GM18951 (cell line): Measurements from ENCODE around the gene PRPSAP2.
"Not testable (repeated sequence)": the region's sequence is repeated elsewhere in the genome, so short reads cannot be mapped to it uniquely, and the experiment has no call there.

ENCODE experiments used
- POLR2A ChIP-seq: IDR thresholded peaks from 4 replicates; pipeline ENCODE4 v1.6.1; 2011; ENCODE audit warnings: mild to moderate bottlenecking; ENCODE audit not compliant: insufficient read length, insufficient read depth; ENCODE audit errors: extremely low read depth
- in situ Hi-C: fragments of 300-500 bp; cut with MboI; formaldehyde crosslinking; loops from one replicate; pipeline ENCODE4 v1.12.0; 2022; ENCODE audit warnings: low sequenced_read_pairs, mixed read lengths, inconsistent platforms; ENCODE audit not compliant: unreplicated experiment

PRPSAP2 gene, protein sequence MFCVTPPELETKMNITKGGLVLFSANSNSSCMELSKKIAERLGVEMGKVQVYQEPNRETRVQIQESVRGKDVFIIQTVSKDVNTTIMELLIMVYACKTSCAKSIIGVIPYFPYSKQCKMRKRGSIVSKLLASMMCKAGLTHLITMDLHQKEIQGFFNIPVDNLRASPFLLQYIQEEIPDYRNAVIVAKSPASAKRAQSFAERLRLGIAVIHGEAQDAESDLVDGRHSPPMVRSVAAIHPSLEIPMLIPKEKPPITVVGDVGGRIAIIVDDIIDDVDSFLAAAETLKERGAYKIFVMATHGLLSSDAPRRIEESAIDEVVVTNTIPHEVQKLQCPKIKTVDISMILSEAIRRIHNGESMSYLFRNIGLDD

DNA sequence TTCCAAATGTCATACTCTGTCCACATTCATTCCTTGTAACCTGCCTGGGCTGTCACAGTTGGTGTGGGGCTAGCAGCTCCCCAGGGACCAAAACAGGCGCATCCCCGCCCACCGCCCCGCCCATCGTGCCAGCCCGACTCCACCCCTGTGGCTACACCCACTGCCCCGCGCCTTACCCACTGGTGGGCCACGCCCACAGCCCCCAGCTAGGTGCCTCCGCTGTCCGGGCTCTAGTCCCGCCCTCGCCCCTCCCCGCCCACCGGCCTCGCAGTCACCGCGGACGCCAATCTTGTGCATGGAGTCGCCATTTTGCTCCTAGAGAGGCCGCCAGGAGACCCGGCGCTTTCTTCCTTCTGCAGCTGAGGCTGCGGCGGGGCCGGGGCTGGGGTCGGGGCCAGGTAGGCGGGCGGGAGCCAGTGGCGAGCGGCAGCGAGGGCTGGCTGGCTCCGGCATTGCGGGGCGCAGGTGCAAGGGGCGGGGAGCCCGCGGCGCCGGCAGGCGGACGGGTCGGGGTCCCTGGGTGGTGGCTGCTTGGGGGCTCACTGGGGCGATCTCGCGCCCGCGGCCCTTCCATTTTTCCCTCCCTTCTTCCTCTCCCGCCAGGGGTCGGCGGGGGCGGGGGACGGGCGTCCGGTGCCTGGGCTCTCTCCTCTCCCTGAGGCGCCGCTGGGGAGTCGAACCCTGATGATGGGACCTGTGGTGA, at the start of gene PRPSAP2:
TSS of gene PRPSAP2 (plus strand) at position 268 of the 703 bp plus-strand sequence. CDS start 7,703 bp downstream, outside the sequence.
- in situ Hi-C loops, result no loop called here
- peak; percentile 76 for TF ChIP-seq POLR2A

DNA sequence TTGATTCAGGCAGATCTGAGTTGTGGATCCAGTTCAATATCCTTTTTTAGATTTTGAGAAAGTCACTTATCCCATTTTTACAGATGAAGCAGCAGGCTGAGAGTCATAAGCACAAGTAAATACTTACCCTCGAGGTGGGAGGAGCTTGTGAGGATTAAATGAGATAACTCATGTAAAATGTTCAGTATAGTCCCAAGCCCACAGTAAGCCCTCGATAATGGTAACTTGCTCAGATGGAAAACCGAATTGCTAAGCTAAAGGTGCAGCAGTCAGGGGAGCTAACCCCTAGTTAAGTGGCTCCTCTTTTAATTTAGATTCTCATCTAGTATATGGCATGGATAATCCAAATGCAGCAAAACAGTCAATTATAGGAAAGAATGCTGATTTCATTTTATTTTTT, 42.0 kb upstream of the PRPSAP2 start:
- in situ Hi-C loops, result not testable (repeated sequence)

DNA sequence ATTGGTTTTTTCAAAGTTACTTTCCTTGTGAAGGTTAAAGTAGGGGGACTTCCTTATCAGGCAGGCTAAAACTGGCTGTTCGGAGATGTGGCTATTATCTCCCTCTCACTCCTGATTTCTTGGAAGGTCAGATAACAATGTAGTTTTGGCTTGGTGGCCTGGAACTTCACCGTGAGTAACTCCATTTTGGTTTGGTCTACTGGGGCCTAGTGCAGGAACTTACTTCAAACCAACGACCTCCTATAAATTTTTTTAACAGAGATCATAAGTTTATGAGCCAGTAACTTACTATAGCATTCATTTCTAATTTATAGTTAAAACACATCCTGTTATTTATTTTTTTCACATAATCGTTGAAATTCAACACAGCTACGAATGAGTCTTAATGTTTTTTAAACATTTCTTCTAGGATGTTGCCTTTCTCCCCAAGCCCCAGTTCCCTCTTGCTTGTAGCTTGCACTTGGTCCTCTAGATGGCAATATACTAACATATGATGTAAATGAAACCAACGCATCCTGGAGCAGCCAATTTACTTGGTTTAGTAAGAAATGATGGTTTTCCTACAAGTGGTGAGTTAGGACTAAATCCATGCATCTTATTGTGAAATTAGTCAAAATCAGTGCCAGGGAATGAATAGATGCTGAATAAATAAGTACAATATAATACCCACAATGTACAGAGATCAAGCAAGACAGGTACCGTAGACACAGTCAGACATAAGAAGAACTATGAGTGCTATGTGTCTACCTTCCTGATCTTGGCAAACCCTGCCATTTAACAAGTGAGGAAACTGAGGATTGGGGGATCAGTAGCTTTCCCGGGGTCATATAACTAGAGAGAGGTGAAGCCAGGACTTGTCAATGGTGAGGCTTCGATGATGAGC, 41.2 kb upstream of the PRPSAP2 start:
- in situ Hi-C loops, result not testable (repeated sequence)

DNA sequence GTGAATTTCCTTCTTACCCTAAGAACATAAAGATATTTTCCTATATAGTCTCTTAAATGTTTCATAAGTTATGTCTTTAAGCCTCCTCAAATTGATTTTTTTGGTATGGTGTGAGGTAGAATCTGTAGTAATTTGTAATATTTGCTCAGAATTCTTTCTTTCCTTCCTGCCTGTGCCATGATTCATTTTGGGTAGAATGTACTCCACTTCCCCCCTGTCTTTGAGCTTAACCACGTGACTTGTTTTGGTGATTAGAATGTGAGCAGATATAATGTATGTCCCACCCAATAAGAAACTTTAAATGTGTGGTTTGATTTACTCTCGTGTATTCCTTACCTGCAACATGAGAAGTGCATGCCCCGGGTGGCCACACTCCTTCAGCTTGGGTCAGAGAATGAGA, 36.5 kb upstream of the PRPSAP2 start:
- in situ Hi-C loops, result not testable (repeated sequence)

DNA sequence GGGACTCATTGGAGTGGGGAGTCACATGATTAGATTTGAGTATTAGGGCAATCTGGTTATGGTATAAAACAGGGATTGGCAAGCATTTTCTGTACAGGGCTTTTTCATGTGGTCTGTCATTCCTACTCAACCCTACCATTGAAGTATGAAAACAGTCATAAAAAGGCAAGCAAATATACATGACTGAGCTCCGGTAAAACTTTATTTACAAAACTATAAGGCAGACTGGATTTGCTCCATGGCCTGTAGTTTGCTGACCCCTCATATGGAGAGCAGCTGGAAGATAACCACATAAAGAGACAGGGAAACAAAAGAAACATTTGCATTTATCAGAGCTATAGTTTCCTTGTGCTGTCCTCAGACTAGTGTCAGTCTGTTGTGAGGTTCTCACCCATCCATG, 30.3 kb upstream of the PRPSAP2 start:
- in situ Hi-C loops, result not testable (repeated sequence)

DNA sequence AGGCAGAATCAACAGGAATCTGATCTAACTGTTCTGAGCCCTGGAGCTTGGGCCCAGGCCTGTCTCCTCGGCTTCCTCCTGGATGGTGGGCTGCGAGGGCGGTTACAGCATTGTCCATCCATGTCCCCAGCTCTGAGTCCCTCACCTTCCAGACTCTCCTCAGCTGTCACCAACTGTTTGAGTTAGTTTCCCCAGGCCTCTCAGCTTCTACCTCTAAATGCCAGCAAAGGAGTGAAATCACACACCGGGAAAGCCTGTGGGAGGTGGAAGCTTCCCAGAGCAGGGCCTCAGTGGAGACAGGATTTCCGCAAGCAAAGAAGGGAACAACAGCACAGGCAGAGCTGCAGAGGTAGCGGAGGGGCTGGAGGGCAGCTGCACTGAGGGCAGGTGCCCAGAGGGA, 9.4 kb upstream of the PRPSAP2 start:
- in situ Hi-C loops, result no loop called here
- no peak for TF ChIP-seq POLR2A

DNA sequence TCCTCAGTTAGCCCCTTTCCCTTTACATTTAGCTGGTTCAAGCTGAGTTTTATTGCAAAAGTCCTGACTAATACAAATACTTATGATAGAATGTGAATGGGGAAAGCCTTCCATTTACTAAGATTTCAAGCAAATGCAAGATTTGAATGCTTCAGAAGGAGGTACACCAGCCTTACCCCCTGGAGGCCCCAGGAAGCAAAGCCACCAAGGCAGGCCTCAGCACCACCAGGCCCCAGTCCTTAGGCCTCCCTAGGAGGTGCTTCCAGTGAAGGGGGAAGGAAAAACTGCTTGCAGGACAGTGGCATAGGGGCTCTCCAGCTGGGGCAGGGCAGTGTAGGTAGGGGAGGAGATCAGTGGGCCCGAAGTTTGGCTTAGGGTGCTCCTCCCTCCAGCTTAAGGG, 7.3 kb upstream of the PRPSAP2 start:
- TF ChIP-seq POLR2A, result no peak
- in situ Hi-C loops, result no loop called here

DNA sequence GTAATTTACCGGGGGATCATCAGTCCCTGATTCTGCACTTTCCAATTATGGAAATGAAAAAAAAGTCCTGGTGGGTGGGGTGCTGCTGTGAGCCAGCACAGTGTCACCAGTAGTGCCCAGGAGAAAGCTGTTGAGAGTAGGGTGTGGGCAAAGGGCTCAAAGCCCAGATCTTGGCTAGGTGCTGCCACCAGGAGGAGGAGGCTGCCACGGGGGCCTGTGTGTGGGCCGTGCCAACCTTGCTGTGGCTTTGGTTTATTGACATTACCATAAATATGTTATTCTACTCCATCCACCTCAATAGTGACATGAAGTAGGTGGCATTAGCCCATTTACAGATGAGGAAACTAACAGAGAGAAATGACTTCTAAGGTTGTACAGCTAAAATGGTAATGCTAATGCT, 6.7 kb upstream of the PRPSAP2 start:
- no peak for TF ChIP-seq POLR2A
- in situ Hi-C loops, result no loop called here

DNA sequence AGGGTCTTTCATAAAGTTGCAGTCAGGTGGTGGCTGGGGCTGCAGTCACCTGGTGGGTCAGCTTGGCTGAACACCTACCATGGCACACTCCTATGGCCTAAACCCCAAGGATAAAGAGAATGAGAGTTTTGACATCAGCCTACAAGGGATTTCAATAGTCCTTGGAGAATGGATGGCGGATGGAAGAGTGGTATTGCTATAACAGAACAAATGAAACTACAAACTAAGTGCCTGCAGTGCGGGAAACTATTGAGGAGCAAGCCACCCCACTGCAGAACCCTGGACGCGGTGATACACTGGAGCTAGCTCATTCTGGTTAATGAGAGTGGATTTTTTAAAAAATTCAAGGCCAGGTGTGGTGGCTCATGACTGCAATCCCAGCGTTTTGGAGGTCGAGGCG, 3.0 kb upstream of the PRPSAP2 start:
- no peak for TF ChIP-seq POLR2A
- in situ Hi-C loops, result no loop called here

DNA sequence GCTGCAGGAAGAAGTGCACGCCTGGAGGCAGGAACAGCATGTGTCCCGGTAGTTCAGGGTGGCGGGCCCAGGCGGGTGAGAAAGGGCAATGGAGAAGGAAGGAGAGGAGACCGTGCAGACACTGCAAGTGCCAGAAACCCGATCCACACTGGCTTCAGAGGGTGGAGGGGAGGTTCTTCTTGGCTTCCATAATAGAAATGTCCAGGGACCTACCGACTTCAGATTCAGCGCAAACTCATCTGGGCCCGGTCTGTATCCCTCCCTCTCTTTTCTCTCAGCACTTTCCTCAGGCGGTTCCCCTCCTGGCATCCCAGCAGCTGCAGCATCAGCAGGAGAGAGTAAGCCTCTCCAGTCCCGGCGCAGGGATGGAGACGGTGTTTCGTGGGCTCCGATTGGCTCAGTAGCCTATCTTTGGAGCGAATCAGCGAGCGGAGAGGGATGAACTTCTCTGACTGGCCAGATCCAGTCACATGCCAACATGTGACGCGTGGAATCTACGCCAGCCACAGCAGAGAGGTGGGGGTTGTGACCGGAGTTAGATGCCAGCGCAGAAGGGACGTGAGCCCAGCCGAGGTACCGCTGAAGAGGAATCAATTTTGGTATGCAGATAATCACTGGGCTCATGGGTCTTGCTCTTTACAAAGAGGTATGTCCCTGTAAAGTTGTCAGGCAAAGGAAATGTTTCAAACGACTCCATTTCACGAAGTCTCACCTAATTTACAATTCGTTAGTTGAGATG, 1.9 kb upstream of the PRPSAP2 start:
- peak; percentile 84 for TF ChIP-seq POLR2A
- in situ Hi-C loops, result no loop called here

DNA sequence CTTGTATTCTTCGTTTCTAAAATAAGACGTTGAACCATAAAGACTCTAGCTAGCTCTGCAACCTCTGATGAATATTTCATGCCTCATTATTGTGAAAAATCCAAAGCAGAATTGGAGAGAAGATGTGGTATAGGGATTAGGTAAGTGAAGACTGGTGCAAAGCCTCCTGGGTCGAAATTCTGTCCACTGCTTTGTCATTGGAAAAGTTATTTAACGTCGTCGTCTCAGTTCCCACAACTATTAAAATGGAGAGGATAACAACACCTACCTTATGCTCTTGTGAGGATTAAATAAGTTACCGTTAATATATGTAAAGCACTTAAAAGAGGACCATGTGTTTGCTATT, 1.4 kb upstream of the PRPSAP2 start:
- no peak for TF ChIP-seq POLR2A
- in situ Hi-C loops, result no loop called here

DNA sequence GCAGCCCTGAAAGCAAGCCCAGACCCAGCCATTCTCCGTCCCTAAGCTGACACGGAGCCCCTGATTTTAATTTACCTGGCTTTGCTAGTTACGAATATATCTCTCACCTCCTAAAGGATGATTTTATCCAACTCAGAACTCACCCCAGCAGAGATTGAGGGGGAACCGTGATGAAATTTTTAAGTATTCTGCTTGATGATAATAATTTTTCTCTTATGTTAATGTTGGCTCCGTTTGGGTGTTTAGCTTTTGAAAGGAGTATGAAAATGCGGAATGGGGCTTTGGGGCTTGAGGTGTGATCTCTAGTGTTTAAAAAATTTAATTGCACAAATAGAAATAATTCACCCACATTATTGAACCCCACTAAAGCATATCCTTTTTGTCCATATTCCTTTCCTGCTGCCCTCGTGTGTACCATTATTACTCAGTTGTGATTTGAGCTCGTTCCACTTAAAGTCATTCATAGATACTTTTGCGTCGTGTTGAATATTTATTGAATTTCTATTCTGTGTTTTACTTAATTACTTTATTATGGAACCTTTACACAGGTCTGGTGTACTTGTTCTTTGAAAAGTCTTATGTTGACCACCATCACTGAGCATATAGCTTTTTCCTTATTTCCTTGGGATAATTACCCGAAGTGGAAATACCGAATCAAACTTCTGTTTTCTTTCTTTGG, 775 bp downstream of the PRPSAP2 start:
- in situ Hi-C loops, result no loop called here
- TF ChIP-seq POLR2A, result no peak

DNA sequence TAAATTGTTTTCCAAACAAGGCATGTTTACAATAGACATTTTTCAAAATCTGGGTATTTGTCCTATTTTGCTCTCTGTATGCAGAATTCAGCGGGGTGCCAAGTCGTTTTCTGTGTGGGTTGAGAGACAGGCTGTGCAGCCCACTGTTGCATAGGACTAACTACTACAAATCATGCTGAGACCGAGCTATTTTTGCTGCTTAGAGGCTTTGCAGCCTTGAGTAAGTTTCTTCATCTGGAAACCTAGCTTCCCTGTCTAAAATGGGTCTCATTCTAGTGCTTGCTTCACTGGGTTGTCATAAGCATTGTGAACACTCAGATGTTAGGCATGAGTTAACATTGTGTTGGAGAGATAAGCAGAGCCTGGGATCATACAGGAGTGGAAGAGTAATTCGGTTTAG, 1.3 kb downstream of the PRPSAP2 start:
- no peak for TF ChIP-seq POLR2A
- in situ Hi-C loops, result no loop called here
